Measurements from ENCODE around the gene LY6G6C. TPM values are rescaled to one million over a fixed set of nuclear protein-coding genes. Genes with fewer than 3 reads are reported as not detected.

The LY6G6C gene
- total and polyA plus RNA-seq, 2 of the 13 experiments (the other 11 are each of a cell fraction or from before 2014, with no cell fraction given): 0.15 TPM; not detected in 1

- TF ChIP-seq ZNF260 (CRISPR knock-in tag; IDR thresholded peaks at IDR 0.05; ENCODE audit: borderline replicate concordance, low read depth) (no peak), PRDM10 (CRISPR knock-in tag; IDR thresholded peaks at IDR 0.05; ENCODE audit: low read depth) (peak; percentile 44; the same call in 1 of the 2 replicates), ZNF567 (CRISPR knock-in tag; IDR thresholded peaks at IDR 0.05; ENCODE audit: borderline replicate concordance) (no peak; the same call in 1 of the 2 replicates), PHB2 (IDR thresholded peaks at IDR 0.05; ENCODE audit: partially characterized antibody) (no peak), MEF2D (CRISPR knock-in tag; IDR thresholded peaks at IDR 0.05) (peak; percentile 85), ZNF383 (CRISPR knock-in tag; IDR thresholded peaks at IDR 0.05; ENCODE audit: borderline replicate concordance) (no peak), KDM5A (IDR thresholded peaks at IDR 0.05; ENCODE audit: borderline replicate concordance, low read length) (peak; percentile 49; the same call in 1 of the 2 replicates), RXRB (CRISPR knock-in tag; IDR thresholded peaks at IDR 0.05; ENCODE audit: borderline replicate concordance) (peak; percentile 73; the same call in 1 of the 2 replicates), ZNF672 (CRISPR knock-in tag; IDR thresholded peaks at IDR 0.05) (peak; percentile 96; the same call in 1 of the 2 replicates), ISL2 (CRISPR knock-in tag; IDR thresholded peaks at IDR 0.05) (peak; percentile 58; the same call in 1 of the 2 replicates), PITX1 (CRISPR knock-in tag; IDR thresholded peaks at IDR 0.05) (peak; percentile 61; the same call in 1 of the 2 replicates), ZFX (CRISPR knock-in tag; IDR thresholded peaks at IDR 0.05; ENCODE audit: low read depth) (peak; percentile 73), CAMTA2 (CRISPR knock-in tag; IDR thresholded peaks at IDR 0.05; ENCODE audit: borderline replicate concordance) (peak; percentile 99), RCOR2 (CRISPR knock-in tag; IDR thresholded peaks at IDR 0.05) (peak; percentile 60), ZBTB42 (CRISPR knock-in tag; IDR thresholded peaks at IDR 0.05) (peak; percentile 97), ZNF703 (CRISPR knock-in tag; IDR thresholded peaks at IDR 0.05; ENCODE audit: borderline replicate concordance) (no peak; the same call in none of the 2 replicates), ZFP90 (CRISPR knock-in tag; IDR thresholded peaks at IDR 0.05; ENCODE audit: borderline replicate concordance) (peak; percentile 98), SP1 (IDR thresholded peaks at IDR 0.05) (no peak), SP1 (CRISPR knock-in tag; IDR thresholded peaks at IDR 0.05) (peak; percentile 91), KAT8 (CRISPR knock-in tag; IDR thresholded peaks at IDR 0.05) (peak; percentile 74; the same call in 1 of the 2 replicates), SIN3B (IDR thresholded peaks at IDR 0.05; ENCODE audit: low read length) (no peak), REXO4 (CRISPR knock-in tag; IDR thresholded peaks at IDR 0.05; ENCODE audit: borderline replicate concordance) (peak; percentile 47; the same call in 1 of the 2 replicates), SCMH1 (CRISPR knock-in tag; IDR thresholded peaks at IDR 0.05; ENCODE audit: borderline replicate concordance) (no peak)
- TF ChIP-seq, protein P1, sequence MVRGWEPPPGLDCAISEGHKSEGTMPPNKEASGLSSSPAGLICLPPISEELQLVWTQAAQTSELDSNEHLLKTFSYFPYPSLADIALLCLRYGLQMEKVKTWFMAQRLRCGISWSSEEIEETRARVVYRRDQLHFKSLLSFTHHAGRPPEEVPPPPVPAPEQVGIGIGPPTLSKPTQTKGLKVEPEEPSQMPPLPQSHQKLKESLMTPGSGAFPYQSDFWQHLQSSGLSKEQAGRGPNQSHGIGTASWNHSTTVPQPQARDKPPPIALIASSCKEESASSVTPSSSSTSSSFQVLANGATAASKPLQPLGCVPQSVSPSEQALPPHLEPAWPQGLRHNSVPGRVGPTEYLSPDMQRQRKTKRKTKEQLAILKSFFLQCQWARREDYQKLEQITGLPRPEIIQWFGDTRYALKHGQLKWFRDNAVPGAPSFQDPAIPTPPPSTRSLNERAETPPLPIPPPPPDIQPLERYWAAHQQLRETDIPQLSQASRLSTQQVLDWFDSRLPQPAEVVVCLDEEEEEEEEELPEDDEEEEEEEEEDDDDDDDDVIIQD (CRISPR knock-in tag; IDR thresholded peaks at IDR 0.05; ENCODE audit: low read depth): peak; percentile 75
- TF ChIP-seq, protein P2, sequence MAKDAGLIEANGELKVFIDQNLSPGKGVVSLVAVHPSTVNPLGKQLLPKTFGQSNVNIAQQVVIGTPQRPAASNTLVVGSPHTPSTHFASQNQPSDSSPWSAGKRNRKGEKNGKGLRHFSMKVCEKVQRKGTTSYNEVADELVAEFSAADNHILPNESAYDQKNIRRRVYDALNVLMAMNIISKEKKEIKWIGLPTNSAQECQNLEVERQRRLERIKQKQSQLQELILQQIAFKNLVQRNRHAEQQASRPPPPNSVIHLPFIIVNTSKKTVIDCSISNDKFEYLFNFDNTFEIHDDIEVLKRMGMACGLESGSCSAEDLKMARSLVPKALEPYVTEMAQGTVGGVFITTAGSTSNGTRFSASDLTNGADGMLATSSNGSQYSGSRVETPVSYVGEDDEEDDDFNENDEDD (CRISPR knock-in tag; IDR thresholded peaks at IDR 0.05; ENCODE audit: borderline replicate concordance): peak; percentile 100
Measured at GRCh38 chr6:31739639-31740396, 18.3 kb upstream of the LY6G6C start, which contains the start of gene MSH5 (continued).

Measured in HepG2 (cell line).